Measurements from ENCODE around the gene MINK1.

- TF ChIP-seq EP300 (IDR thresholded peaks at IDR 0.05; ENCODE audit: low read depth in 2 of 2, low read length in 2 of 2) (no peak; a peak in 1 of 4 replicates), EP300 (CRISPR knock-in tag; IDR thresholded peaks at IDR 0.05; ENCODE audit: borderline replicate concordance) (no peak), IRF1 (CRISPR knock-in tag; IDR thresholded peaks at IDR 0.05; ENCODE audit: low read depth) (no peak), MTA1 (CRISPR knock-in tag; IDR thresholded peaks at IDR 0.05; ENCODE audit: borderline replicate concordance) (peak; percentile 54; the same call in 1 of the 2 replicates), HMGA1 (CRISPR knock-in tag; conservative IDR thresholded peaks at IDR 0.05) (no peak), ZNF639 (CRISPR knock-in tag; conservative IDR thresholded peaks at IDR 0.05) (no peak; the same call in 1 of the 2 replicates), ZFP1 (CRISPR knock-in tag; IDR thresholded peaks at IDR 0.05) (no peak), CTCF (CRISPR knock-in tag; IDR thresholded peaks at IDR 0.05) (peak; percentile 72), TRIM24 (CRISPR knock-in tag; IDR thresholded peaks at IDR 0.05) (no peak), POLR2A (IDR thresholded peaks at IDR 0.05; ENCODE audit: insufficient read depth in 1 of 2, low read depth in 2 of 2, low read length in 2 of 2) (peak; percentile 81 to 98), ZNF597 (CRISPR knock-in tag; IDR thresholded peaks at IDR 0.05) (no peak), TAF1 (CRISPR knock-in tag; IDR thresholded peaks at IDR 0.05) (peak; percentile 92), MAX (IDR thresholded peaks at IDR 0.05) (peak; percentile 78), ZBTB44 (CRISPR knock-in tag; IDR thresholded peaks at IDR 0.05) (no peak; the same call in 1 of the 2 replicates), FOXK1 (CRISPR knock-in tag; IDR thresholded peaks at IDR 0.05; ENCODE audit: borderline replicate concordance, low read depth) (no peak)
These were observed 44.1 kb upstream of the MINK1 start, which contains the start of gene GLTPD2 for GRCh38 chr17:4788807-4789700.
